HCEC 1CT (cell line): ENCODE measurements around the gene MAPKAP1.
"Not testable (repeated sequence)": the region's sequence is repeated elsewhere in the genome, so short reads cannot be mapped to it uniquely, and the experiment has no call there.

Experiments used
- DNase-seq: peaks from one replicate; pipeline ENCODE4 v3.0.0-alpha.2; 2017

Gene MAPKAP1

DNA sequence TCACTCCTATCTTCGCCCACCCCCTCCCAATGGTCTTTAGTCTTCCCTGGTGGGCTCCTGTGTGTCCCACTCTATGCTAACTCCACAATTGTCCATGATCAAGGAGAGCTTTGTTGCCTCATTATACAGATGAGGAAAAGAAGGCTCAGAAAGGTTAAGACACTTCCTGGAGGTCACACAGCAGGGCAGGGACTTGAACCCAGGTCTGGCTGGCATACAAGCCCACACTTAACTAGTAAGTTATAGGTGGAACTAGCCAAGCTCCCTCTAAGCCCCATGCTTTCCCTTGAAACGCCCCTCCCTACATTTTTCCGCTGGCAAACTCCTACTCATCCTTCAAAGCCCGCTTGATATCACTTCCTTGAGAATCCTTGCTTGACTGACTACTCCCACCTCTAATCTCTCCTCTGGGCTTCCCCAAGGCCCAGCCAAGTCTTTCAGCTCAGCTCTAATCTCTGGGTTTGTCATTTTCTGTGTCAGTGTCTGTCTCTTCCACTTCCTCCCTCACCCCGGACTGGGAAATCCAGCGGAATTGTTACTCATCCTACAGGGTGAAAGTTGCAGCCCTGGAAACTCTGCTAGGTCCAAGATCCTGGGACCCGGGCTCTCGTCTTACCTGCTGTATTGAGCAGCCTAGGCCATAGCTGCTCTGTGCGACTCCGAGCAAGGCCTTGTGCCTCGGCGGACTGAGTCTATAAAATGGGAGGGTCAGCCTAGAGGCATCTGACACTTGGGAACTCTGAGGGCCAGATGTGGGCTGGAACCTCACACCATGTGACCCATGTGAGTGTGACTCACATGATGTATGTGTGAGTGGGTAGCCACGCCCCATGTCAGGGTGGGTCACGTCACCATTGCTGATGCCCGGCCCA is 300.8 kb downstream of the MAPKAP1 start:
- DNase-seq, result peak; percentile 72

DNA sequence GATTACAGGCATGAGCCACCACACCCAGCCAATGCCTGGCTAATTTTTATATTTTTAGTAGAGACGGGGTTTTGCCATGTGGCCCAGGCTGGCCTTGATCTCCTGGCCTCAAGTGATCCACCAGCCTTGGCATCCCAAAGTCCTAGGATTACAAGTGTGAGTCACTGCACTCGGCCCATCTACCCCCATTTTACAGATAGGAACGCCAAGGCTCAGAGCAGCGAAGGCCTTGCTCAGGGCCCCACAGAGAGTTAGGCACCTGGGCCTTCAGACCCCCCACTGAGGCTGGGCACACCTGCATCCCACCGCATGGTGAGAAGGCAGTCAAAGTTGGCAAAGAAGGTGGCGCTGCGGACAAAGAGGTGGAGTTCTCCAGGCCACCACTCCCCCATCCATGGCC is 302.3 kb downstream of the MAPKAP1 start:
- no peak for DNase-seq

DNA sequence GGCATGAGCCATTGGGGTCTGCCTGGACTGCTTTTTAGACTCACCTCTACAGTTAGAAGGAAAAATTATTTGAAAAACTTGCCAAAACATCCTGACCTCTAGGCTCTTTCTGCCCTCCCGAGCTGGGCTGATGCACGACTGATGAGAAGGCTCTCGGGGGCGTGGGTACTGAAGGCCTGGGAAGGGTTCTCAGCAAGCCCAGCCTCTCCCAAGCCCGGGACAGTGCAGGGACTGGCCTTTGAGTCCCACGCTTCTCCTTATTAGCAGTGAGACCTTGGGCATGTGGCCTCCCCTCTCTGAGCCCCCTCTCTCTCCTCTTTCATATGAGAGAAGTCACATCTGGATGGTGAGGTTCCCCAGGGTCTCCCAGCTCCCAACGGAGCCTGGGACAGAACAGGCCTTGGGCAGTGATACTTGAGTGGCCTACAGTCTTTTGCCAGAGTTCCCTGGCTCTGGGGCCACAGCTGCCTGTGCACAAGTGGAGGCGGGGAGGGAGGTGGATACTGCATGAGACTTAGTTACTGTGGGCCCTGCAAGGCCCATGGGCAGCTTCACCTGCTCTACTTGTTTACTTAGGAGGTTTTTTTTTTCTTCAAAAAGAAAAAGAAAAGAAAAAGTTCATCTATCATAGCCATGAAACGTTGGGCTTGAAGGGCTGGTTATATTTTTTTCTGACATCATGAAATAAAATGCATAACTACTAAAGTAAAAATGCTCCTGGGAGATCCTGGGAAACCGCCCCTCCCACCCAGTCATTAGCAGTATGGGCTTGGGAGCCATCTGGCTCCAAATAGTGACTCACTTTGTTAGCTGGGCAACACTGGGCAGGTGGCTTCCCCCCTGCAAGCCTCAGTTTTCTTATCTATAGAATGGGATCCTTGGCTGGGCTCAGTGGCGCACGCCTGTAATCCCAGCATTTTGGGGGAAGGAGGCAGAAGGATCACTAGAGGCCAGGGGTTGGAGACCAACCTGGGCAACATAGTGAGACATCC is 306.0 kb downstream of the MAPKAP1 start:
- DNase-seq, result no peak

DNA sequence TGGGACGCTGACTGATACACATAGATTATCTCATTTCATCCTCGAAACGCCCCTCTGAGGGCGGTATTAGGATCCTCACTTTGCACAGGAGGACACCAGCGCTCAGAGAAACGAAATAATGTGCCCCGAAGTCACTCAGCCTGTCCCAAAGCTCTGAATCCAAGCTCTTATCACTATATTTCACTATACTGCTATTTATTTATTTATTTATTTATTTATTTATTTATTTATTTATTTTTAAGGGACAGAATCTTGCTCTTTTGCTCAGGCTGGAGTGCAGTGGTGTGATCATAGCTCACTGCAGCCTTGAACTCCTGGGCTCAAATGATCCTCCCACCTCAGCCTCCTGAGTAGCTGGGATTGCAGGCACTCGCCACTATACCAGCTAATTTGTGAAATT is 306.8 kb downstream of the MAPKAP1 start:
- not testable (repeated sequence) for DNase-seq

DNA sequence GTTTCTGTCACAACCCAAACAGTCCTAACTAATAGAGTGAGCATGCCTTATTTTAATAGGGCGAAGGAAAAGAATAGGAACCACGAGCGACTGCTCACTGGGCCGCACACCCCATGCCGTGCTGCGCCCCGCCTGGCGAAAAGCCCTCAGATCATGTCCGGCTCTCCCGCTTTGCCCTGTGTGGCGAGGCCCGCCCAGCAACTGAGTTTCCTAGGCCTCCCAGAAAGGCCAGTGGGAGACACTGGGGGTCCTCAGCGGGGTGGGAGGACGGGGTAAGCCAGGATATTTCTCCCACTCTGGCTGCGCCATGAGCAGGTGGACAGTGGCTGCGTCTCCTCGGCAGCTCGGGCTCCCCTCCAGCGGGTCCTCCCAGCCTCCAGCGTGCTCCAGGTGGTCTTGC is 307.3 kb downstream of the MAPKAP1 start:
- DNase-seq, result no peak

DNA sequence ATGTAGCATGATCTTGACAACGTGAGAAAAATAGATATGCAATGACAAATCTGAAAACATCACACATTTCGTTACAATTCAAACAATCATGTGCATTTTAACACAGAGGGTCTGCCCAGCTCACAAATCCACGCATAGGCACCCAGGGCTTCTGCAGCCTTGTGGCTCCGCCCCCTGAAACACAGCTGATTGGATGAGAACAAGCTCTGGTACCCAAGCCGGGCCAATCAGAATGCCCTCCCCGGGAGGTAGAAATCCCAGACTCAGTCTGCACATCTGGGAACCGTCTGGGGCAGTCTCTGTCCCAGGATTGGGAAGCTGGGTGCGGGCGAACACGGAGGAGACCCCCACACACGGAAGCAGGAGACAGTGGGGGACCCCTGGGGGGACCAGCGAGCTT is 307.8 kb downstream of the MAPKAP1 start:
- no peak for DNase-seq

DNA sequence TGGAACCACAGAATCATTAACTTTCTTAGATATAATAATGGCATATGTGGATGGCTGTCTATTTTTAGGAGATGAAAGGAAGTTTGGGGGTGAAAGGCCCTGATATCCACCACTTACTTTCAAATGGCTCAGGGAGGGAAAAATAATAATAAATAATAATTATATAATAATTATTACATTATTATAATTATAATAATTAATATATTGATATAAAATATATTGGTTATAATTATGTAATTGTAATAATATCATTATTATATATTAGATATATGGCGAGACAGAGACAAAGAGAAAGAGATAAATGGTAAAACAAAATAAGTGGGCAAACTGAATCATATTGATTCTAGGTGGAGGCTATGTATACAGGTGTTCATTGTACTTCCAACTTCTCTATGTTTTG is 308.8 kb downstream of the MAPKAP1 start:
- no peak for DNase-seq

DNA sequence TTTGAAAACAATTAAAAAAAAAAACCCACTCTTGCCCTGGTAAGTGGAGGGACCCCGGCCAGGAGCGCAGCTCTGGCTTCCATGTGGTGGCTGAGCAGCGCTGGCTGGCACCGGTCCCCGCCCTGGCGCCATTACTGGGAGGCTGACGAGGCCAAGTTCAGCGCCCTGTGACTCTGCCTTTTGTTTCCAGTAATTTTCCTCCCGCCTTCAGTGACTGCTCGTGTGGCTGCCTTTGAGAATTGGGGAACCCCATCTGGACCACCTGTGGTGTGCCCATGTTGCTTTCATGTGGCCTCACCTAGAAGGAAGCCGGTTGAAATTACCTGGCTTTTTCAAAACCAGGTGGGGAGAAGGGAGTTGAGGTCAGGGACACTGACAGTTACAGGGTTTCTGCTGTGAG is 309.3 kb downstream of the MAPKAP1 start:
- DNase-seq, result no peak

DNA sequence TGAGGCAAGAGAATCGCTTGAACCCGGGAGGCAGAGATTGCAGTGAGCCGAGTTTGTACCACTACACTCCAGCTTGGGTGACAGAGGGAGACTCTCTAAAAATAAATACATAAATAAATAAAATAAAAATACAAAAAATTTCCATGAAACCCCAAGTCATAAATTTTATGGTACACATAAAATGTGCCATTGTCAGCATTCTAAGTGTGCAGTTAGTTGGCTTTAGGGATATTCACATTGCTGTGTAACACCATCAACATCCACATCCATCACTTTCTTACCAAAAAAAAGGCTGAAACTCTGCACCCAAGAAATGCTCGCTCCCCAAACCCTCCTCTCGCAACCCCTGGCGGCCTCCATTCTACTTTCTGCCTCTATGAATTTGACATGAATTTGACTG is 310.2 kb downstream of the MAPKAP1 start:
- no peak for DNase-seq

DNA sequence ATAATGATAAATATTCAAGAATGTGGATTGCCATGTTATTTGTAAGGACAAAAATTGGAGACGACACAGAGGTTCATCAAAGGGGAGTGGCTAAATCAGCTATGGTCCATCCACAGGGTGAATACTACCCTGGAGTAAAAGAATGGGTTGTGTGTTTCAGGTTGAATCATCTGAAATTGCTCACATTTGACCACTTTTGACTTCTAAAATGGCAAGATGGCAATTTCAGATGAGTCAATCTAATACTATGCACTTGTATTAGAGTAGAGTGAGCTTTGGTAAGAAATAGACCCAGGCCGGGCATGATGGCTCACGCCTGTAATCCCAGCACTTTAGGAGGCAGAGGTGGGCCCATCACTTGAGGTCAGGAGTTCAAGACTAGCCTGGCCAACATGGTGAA is 313.6 kb downstream of the MAPKAP1 start:
- peak; percentile 54 for DNase-seq

DNA sequence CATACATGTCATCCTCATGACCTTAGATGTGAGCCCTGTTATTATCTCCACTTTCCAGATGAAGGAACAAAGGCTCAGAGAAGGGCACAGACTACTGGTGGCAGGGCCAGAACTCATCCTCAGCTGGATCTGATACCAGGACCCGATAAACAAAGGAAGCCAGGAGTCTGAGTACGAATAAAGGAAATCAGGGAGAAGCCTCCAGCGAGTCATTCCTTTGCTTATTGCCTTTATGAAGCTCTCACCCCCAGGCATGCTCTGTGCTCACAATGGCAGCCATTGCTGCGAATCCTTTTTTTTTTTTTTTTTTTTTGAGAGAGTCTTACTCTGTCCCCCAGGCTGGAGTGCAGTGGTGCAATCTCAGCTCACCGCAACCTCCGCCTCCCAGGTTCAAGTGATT is 315.3 kb downstream of the MAPKAP1 start:
- DNase-seq, result peak; percentile 17

DNA sequence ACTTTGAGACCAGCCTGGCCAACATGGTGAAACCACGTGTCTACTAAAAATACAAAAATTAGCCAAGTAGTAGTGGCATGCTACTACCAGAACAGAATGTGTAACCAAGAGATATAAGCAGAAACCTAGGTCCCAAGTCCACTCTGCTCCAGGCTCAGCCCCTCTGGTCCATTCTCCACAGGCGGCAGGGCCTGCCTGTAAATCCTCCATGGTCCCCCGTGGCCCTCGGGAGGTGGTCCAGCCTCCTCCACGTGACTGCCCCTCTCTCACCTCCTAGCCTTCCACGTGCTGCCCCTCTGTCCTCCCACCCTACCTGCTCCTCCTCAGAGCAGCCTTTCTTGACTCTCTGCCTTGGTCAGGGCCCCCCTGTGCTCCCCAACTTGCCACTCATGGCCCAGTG is 318.0 kb downstream of the MAPKAP1 start:
- no peak for DNase-seq

DNA sequence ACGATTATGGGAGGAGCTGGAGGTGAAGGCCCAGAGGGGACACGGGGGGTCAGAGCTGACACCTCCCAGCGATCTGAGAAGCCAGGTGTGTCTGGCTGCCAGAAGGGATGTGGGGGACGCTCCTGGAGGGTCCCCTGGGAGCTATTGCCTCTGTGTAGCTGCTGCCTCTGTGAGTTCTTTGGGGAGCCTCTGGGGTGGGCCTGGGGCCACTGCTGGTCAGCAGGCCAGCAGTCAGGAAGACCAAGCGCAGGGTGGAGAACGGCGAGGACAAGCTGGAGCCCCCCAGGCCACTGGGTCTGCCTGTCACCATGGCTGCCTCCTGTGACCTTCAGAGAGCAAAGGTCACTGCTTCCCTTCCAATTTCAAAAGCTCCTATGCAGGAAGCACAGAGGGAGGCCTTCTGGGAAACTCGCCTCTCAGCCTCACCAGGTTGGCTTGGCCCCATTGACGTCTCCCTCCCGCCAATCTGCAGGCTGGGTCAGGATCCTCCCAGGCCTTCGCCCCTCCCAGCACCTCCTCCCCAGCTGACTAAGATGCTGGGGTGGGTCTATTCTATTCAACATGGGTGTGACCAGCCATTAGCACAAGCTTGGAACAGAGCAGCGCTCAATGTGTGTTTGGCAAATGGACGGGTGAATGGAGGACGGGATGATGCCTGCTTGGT is 319.0 kb downstream of the MAPKAP1 start:
- DNase-seq, result no peak
